COLO668 (cell line): Measurements from ENCODE around the gene DSG4.
"Not testable (repeated sequence)": the region's sequence is repeated elsewhere in the genome, so short reads cannot be mapped to it uniquely, and the experiment has no call there.

Experiments used
- DNase-seq: peaks from one replicate; lab custom pipeline; 2025; ENCODE audit not compliant: unreplicated experiment; lab: John Stamatoyannopoulos, UW

The DSG4 gene

DNA sequence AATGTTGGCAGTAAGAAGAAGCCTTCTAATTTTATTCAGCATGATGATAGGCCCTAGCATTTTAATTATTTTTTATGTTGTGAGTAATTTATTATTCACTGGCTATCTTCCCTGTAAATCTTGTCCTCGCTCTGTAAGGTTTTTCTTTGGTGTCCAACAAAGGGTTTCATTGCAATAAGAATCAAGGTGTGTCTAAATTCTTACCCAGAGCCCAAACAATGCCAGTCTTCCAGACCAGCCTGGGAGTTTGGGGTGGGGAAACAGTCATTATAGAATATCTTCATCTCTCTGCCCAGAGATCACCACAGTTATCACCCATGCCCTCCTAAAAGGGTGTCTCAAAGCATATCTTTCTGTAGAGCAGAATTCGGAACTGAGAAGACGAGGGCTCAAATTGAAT is at the start of gene DSG4:
Gene DSG4 (plus strand): TSS at position 301 of the 400 bp plus-strand sequence. CDS start 135 bp downstream, outside the sequence.
- DNase-seq: no peak

DNA sequence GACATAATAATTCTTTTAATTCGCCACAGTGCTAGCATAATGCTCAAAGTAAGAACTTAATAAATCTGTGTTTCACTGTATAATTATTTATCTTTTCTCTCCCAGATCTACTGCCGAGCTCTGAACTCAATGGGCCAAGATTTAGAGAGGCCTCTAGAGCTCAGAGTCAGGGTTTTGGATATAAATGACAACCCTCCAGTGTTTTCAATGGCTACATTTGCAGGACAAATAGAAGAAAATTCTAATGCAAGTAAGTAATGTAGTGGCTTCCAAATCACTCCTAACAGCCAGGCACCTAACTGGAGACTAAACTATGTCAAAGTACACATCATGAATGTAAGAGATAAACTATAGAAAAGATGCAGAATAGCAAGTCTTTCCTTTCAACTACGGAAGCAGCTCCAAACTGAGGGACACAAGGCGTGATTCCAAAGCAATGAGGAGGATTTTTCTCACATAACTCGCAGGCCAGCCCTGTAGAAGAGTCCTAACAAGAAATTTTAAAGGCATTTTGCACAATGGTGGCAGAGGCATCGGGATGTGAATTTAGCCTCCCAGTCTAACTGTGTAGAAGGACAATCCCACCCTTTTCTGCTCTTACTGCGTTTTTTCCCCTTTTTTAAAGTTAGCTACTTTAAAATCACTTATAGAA is 46.7 kb upstream of the DSG4 start:
- no peak for DNase-seq

- no peak for DNase-seq
These were observed 33.1 kb upstream of the DSG4 start for GRCh38 chr18:31343454-31343853.

- not testable (repeated sequence) for DNase-seq
These were observed 23.2 kb upstream of the DSG4 start for GRCh38 chr18:31353336-31353735.

DNA sequence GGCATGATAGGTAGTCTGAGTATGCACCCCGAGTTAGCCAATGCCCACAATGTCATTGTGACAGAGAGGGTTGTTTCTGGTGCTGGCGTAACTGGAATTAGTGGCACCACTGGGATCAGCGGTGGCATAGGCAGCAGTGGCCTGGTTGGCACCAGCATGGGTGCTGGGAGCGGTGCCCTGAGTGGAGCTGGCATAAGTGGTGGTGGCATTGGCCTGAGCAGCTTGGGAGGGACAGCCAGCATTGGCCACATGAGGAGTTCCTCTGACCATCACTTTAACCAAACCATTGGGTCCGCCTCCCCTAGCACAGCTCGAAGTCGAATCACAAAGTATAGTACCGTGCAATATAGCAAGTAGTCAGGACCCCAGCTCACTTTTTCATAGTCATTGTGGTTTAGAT is 21.6 kb upstream of the DSG4 start:
- DNase-seq: no peak

GRCh38 chr18:31356025-31356424 is 20.6 kb upstream of the DSG4 start:
- DNase-seq: no peak

- no peak for DNase-seq
These were observed 12.4 kb upstream of the DSG4 start for GRCh38 chr18:31364190-31364589.

- DNase-seq: no peak
These were observed 7.1 kb upstream of the DSG4 start for GRCh38 chr18:31369478-31369877.

DNA sequence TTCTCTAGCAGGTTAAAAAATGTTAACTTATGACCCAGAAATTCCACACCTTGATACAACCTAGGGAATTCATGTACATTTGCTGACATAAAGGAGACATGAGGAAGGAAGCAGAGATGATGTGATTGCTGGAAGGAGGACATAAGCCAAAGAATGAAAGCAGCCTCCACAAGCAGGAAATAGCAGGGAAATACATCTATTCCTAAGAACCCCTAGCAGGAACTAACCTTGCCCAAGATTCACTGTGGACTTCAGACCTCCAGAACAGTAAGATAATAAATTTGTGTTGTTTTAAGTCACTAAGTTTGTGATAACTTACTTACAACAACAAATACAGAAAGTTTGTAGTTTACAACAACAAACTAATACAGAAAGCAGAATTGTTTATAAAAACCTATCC is 4.6 kb upstream of the DSG4 start:
- DNase-seq: no peak

DNA sequence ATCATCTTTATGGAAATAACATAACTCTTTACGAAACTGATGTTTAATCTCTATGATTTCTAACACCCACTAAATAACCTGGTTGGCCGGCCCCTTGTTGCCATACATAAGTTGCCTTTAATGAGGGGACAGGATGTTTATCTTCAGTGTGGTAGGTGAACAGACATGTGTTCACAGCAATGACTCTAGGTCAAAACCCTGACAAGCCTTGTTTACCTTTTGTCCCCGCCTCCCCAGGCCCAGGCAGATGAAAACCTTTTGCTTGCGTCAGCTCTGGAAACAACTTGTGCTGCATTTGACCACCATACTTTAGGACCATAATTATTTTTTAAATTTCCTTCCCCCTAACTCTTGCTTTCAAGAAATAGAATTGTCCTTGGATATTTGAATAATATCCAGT is 2.9 kb upstream of the DSG4 start:
- DNase-seq: no peak

DNA sequence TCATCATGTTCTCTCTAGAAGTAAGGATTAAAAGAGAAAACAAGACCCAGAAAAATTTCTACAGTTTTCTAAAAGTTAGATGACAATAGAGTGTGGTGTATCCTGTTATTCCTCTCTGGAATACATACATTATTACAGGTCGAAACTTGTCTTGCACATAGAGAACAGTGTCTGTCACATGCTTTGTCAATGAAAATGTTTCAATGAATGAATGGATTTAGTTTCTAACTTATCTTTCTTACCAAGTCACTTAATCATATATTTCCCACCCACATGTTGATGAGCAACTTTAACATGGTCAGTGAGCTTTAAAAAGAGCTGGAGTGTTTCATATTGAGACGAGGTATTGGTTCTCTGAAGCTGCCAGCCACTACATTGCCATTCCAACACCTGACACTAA is 4.3 kb downstream of the DSG4 start:
- no peak for DNase-seq

GRCh38 chr18:31382107-31382506 is 5.5 kb downstream of the DSG4 start:
- DNase-seq: no peak

GRCh38 chr18:31386741-31387140 is 10.2 kb downstream of the DSG4 start:
- DNase-seq: no peak

DNA sequence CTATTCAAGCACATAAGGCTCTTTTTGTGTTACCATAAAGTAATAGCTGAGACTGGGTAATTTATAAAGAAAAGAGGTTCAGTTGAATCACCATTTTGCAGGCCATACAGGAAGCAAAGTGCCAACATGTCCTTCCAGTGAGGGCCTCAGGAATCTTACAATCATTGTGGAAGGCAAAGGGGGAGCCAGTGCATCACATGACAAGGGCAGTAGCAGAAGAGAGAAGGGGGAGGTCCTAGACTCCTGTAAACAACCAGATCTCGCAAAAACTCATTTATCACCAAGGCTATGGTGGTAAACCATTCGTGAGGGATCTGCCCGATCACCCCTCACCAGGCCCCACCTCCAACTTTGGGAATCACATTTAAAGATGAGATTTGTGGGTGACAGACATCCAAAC is 16.7 kb downstream of the DSG4 start:
- no peak for DNase-seq

GRCh38 chr18:31396796-31397612 is 20.4 kb downstream of the DSG4 start:
- no peak for DNase-seq

DNA sequence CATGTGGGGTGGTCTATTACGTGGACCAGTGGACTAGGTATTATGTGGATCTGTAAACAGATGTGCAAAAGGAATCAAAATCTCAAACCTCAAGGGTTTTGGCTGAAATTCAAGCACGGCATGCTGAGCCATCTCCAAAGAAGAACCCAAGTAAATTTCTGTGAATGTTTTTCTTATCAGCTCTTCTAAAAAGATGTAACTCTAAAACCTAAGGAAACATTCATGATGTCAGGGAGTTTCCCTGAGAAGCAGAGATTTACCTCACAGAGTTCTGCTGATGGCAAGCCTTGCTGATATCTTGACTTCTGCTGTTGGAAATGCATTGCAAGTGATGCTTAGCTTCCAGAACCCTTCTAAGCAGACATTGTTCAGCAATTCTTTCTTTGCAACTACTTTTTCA is 21.6 kb downstream of the DSG4 start:
- DNase-seq: no peak

- no peak for DNase-seq
These were observed 22.9 kb downstream of the DSG4 start for GRCh38 chr18:31399306-31400032.

DNA sequence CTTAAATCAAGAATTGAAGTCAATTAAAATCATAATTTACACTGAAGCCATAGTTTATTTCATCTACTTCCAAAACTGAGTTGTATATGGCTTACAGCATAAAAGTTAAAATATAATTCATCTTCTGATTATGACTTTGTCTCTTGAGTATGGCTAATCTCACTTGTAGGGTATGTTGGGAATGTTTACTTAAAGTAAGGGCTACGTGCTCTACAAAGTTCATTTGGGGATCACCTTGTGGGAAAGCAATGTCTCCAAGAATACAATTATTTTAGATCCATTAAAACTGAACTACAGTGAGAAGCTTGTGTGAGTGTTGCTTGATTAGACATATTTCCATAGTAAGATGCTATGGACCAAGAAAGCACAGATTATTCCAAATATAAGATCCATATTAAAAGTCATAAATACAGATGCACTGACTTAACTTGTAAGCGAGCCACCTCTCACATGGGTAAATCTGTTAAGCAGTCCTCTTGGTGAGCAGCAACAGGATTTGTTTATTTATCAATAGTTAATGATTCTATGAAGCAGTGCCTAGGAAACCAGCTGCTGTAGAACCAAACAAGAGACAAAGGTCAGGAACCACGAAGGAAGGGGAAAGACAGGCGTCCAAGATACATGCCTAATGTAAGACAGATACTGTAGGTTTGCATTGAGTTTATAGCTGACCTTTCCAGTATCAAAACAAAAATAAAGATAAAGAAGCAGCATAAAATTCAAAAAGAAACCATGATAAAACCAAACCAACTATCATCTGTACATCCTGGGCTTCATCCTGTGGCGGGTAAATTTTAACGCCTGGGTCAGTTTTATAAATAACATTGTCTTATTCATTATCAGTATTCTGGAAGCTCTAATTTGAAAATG is 24.8 kb downstream of the DSG4 start:
- DNase-seq: peak; percentile 28

DNA sequence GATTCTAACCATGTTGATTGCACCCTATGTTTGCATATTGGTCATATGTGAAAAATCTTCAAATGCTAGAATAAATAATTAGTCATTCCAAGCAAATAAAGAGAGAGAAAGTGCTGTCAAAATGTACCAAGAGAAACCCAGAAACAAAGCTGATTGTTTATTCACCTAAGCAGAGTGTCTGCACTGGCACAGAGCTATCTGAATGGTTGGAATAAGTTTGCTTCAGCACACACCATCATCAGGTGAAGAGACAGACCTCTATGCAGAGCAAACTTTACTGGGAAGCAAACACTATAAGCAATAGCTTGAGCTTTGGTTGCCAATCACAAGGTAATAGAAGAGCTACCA is 25.4 kb downstream of the DSG4 start:
- DNase-seq: no peak

GRCh38 chr18:31403409-31403808 is 26.8 kb downstream of the DSG4 start:
- DNase-seq: no peak

DNA sequence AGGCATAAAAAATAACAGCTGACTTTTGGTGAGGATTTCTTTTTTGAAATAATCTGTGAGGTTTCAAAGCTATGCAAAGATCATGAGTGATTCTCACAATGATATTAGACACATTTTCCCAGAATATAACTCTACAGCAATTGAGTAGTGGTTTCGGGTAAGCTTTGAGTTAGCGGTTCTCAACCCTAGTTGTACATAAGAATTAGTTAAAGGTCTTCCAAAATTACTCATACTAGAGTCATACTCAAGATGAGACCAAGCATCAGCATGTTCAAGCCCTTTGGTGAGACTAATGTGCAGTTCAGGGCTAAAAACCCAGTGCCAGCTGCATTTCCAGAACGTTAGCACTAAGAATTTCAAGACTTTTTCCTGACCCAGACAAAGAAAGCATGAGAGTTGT is 31.1 kb downstream of the DSG4 start:
- DNase-seq: no peak
